Upper lobe of right lung (tissue), 1 donor: ENCODE data around the gene TPST1. TPM values are rescaled to one million over a fixed set of nuclear protein-coding genes. Genes with fewer than 3 reads are reported as not detected.
"Not testable (repeated sequence)": the region's sequence is repeated elsewhere in the genome, so short reads cannot be mapped to it uniquely, and the experiment has no call there.

ENCODE experiments used
- ATAC-seq: fragments of 200-7000 bp; cut with Tn5 transposase; one replicate; pipeline ENCODE4 v1.9.1; 2020; ENCODE audit warnings: mild to moderate bottlenecking, moderate library complexity
- DNase-seq: peaks from one replicate; pipeline ENCODE4 v3.0.0-alpha.2; 2020
- H3K27ac ChIP-seq: fragments of 200-600 bp; one replicate; pipeline ENCODE4 v1.8.0; 2022
- H3K27me3 ChIP-seq: fragments of 200-600 bp; one replicate; pipeline ENCODE4 v1.8.0; 2022; ENCODE audit warnings: mild to moderate bottlenecking
- H3K36me3 ChIP-seq: fragments of 200-600 bp; one replicate; pipeline ENCODE4 v1.8.0; 2022
- H3K4me1 ChIP-seq: fragments of 200-600 bp; one replicate; pipeline ENCODE4 v1.8.0; 2022
- H3K4me3 ChIP-seq: fragments of 200-600 bp; one replicate; pipeline ENCODE4 v1.8.0; 2022; ENCODE audit warnings: mild to moderate bottlenecking
- H3K9me3 ChIP-seq: fragments of 200-600 bp; one replicate; pipeline ENCODE4 v1.8.0; 2022
- CTCF ChIP-seq: fragments of 200-600 bp; IDR thresholded peaks from one replicate; pipeline ENCODE4 v1.8.0; 2022; ENCODE audit warnings: antibody characterized with exemption
- intact Hi-C: fragments of 100-400 bp; cut with DNase I; formaldehyde crosslinking; loops from one replicate; pipeline ENCODE4 v1.11.0; 2022
- total RNA-seq: library from RNA; stranded (reverse); fragmentation: NEBNext Ultra II Directional; extraction: Animal tissue kit (Norgen Biotek cat#: 25700); gene quantifications from one replicate; pipeline ENCODE4 v1.2.1, GENCODE V29; 2021
- donor health status: DM: no; HTN: yes; CAD: no; lungs with severe emphysema.

The TPST1 gene
- total RNA-seq, 1 donor from 2014 or later = 20.1 TPM

- ATAC-seq = no peak
- intact Hi-C loops = no loop called here
- H3K4me3 ChIP-seq = no peak overlapping the region
- H3K36me3 ChIP-seq = no peaks in the 10 kb centered on the region
- no peaks in the 10 kb centered on the region for H3K9me3 ChIP-seq
- H3K27ac ChIP-seq = no peak overlapping the region
- no peaks in the 10 kb centered on the region for H3K27me3 ChIP-seq
- DNase-seq = no peak
- no peak for TF ChIP-seq CTCF
- H3K4me1 ChIP-seq = peaks cover 7% of the 10 kb centered on the region
These were observed 37.3 kb upstream of the TPST1 start for GRCh38 chr7:66167773-66168387.

- Histone ChIP-seq H3K27me3 (no peaks in the 10 kb centered on the region), H3K4me1 (peaks cover 7% of the 10 kb centered on the region), H3K36me3 (no peaks in the 10 kb centered on the region), H3K9me3 (no peaks in the 10 kb centered on the region), H3K4me3 (no peak overlapping the region), H3K27ac (no peak overlapping the region)
- ATAC-seq (no peak), DNase-seq (no peak)
- intact Hi-C loops = no loop called here
- no peak for TF ChIP-seq CTCF
These were observed 35.5 kb upstream of the TPST1 start for GRCh38 chr7:66169616-66170015.

- Histone ChIP-seq H3K4me1 (peaks cover 7% of the 10 kb centered on the region), H3K9me3 (no peaks in the 10 kb centered on the region), H3K36me3 (no peaks in the 10 kb centered on the region), H3K27ac (no peak overlapping the region), H3K27me3 (no peaks in the 10 kb centered on the region), H3K4me3 (no peak overlapping the region)
- DNase-seq (peak; percentile 64), ATAC-seq (peak; percentile 85)
- TF ChIP-seq CTCF = no peak
- intact Hi-C loops = no loop called here
These were observed 34.6 kb upstream of the TPST1 start for GRCh38 chr7:66170309-66171231.

GRCh38 chr7:66172536-66173401 lies 32.4 kb upstream of the TPST1 start:
- H3K4me3 ChIP-seq, H3K36me3 ChIP-seq, H3K9me3 ChIP-seq, DNase-seq, H3K27me3 ChIP-seq, intact Hi-C loops, ATAC-seq, H3K4me1 ChIP-seq, H3K27ac ChIP-seq: not testable (repeated sequence)

- intact Hi-C loops = no loop called here
- Histone ChIP-seq H3K27ac (no peak overlapping the region), H3K36me3 (no peaks in the 10 kb centered on the region), H3K9me3 (no peaks in the 10 kb centered on the region), H3K4me3 (no peak overlapping the region), H3K27me3 (no peaks in the 10 kb centered on the region), H3K4me1 (peaks cover 7% of the 10 kb centered on the region)
- ATAC-seq (no peak), DNase-seq (no peak)
- no peak for TF ChIP-seq CTCF
These were observed 31.3 kb upstream of the TPST1 start for GRCh38 chr7:66173856-66174255.

GRCh38 chr7:66175006-66175405 lies 30.1 kb upstream of the TPST1 start:
- H3K36me3 ChIP-seq, intact Hi-C loops, H3K27me3 ChIP-seq, H3K9me3 ChIP-seq, H3K27ac ChIP-seq, H3K4me3 ChIP-seq, ATAC-seq, H3K4me1 ChIP-seq, DNase-seq: not testable (repeated sequence)
